ENCODE measurements around the gene UCN.
"Not testable (repeated sequence)": the region's sequence is repeated elsewhere in the genome, so short reads cannot be mapped to it uniquely, and the experiment has no call there.

The UCN gene

DNA sequence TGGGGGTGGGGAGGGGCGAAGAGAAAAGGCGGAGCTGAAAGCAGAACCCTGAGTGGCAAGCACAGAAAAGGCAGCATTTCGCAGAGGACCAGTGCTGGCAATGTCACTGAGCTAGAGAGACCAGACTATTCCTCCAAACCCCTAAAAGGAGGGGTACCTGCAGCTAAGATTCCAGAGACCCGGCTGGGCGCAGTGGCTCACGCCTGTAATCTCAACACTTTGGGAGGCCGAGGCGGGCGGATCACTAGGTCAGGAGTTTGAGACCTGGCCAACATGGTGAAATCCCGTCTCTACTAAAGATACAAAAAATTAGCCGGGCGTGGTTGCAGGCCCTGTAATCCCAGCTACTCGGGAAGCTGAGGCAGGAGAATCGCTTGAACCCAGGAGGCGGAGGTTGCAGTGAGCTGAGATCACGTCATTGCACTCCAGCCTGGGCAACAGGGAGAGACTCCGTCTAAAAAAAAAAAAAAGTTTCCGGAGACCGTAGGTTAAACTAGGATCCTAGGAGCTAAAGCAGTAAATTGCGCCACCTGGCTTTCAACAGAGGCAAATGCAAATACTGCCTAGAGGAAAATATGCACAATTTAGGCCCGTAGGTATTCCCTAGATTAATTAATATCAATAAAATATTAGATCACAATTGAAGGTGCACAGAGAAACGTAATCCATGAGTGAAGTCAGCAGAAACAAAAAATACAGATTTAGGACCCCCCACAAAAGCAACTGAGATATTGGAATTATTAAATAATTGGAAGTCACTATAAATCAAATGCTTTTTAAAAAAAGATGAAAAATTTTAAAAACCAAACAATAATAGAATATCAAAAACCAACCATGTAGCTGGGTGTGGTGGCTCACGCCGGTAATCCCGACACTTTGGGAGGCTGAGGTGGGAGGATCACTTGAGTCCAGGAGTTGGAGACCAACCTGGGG lies 4.9 kb downstream of the UCN start:
- Histone ChIP-seq H3K4me1 (ENCODE audit: control insufficient read depth, insufficient read depth, low read length) (peaks cover 20% of the 10 kb centered on the region), H3K27me3 (ENCODE audit: control insufficient read depth, insufficient read depth, low read length) (peaks cover 42% of the 10 kb centered on the region), H3K9me3 (ENCODE audit: control insufficient read depth, insufficient read depth, low read depth, low read length) (no peaks in the 10 kb centered on the region), H3K9ac (ENCODE audit: low read length) (no peak overlapping the region), H3K27ac (ENCODE audit: low read depth, low read length) (no peak overlapping the region), H3K36me3 (ENCODE audit: control insufficient read depth, insufficient read depth, low read length) (no peaks in the 10 kb centered on the region), H3K4me3 (ENCODE audit: low read depth, low read length) (peak overlapping the region; percentile 29)

DNA sequence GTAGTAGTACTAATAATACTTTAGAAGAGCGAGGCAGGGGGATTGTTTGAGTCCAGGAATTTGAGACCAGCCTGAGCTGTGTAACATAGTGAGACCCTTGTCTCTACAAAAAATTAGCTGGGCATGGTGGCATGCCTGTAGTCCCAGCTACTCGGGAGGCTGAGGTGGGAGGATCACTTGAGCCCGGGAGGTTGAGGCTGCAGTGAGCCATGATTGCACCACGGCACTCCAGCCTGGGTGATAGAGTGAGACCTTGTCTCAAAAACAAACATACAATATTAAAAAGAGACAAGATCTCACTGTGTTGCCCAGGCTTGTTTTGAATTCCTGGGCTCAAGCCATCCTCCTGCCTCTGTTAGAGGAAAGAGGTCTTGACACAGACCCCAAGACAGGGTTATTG lies 7.6 kb downstream of the UCN start:
- H3K4me1 ChIP-seq (ENCODE audit: control insufficient read depth, insufficient read depth, low read length); H3K36me3 ChIP-seq (ENCODE audit: control insufficient read depth, insufficient read depth, low read length); H3K4me3 ChIP-seq (ENCODE audit: low read depth, low read length); H3K27ac ChIP-seq (ENCODE audit: low read depth, low read length); H3K9me3 ChIP-seq (ENCODE audit: control insufficient read depth, insufficient read depth, low read depth, low read length); H3K9ac ChIP-seq (ENCODE audit: low read length): not testable (repeated sequence)
- H3K27me3 ChIP-seq (ENCODE audit: control insufficient read depth, insufficient read depth, low read length), result peaks cover 14% of the 10 kb centered on the region

DNA sequence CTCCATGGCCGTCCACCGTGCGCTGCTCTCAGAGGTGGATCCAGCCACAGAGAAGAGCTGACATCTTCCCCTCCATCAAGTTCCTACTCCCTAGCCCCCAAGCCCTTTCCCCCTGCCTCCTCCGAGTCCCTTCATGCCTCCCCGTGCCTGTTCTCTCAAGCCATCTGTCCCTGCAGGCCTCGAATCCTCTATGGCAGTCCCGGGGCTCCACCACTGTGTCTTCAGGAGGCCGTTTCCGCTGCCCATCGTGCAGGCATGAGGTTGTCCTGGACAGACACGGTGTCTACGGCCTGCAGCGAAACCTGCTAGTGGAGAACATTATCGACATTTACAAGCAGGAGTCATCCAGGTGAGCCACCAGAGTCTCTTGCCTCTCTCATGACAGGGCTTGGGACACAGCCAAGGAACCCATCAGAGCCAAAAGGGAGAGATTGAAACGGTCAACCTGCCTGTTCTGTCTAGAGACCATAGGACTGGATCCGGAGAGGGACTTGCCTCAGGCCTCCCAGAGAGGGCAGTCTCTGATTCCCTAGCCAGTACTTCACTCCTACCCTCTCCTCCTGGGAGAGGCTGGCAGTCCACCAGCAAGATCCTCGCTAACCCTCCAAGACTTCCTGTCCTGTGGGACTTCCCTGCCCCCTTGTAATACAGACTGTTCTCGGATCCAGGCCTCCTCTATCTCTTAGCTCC lies 9.7 kb downstream of the UCN start:
- H3K4me3 ChIP-seq (ENCODE audit: low read depth, low read length), result no peak overlapping the region
- no peak overlapping the region for H3K27ac ChIP-seq (ENCODE audit: low read depth, low read length)
- no peak overlapping the region for H3K9ac ChIP-seq (ENCODE audit: low read length)
- H3K9me3 ChIP-seq (ENCODE audit: control insufficient read depth, insufficient read depth, low read depth, low read length), result no peaks in the 10 kb centered on the region
- no peaks in the 10 kb centered on the region for H3K36me3 ChIP-seq (ENCODE audit: control insufficient read depth, insufficient read depth, low read length)
- H3K4me1 ChIP-seq (ENCODE audit: control insufficient read depth, insufficient read depth, low read length), result peaks cover 7% of the 10 kb centered on the region
- H3K27me3 ChIP-seq (ENCODE audit: control insufficient read depth, insufficient read depth, low read length), result no peaks in the 10 kb centered on the region

DNA sequence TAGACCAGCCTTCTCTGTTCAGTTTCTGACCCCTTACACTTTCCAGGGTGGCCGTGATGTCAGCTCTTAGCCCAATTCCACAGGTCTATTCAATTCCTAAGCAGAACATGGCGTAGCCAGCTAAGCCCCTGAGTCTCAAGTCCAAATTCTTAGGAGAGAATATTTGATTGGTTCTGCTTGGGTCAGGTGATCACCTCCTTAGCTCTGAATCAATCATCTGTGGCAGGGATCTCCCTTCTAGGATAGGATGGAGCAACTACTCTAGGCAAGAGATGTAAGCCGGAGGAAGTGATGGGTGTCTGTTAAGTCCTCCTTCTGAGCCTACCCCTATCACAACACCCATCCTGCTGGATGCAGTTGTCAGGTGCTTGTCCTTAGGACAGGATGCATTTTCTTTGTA lies 11.1 kb downstream of the UCN start:
- no peak overlapping the region for H3K4me3 ChIP-seq (ENCODE audit: low read depth, low read length)
- H3K36me3 ChIP-seq (ENCODE audit: control insufficient read depth, insufficient read depth, low read length), result no peaks in the 10 kb centered on the region
- H3K4me1 ChIP-seq (ENCODE audit: control insufficient read depth, insufficient read depth, low read length), result 0 out of 2 replicates have a peak, but pooled peaks cover 4% of the 10 kb centered on the region
- H3K9me3 ChIP-seq (ENCODE audit: control insufficient read depth, insufficient read depth, low read depth, low read length), result no peaks in the 10 kb centered on the region
- H3K9ac ChIP-seq (ENCODE audit: low read length), result no peak overlapping the region
- no peak overlapping the region for H3K27ac ChIP-seq (ENCODE audit: low read depth, low read length)
- no peaks in the 10 kb centered on the region for H3K27me3 ChIP-seq (ENCODE audit: control insufficient read depth, insufficient read depth, low read length)

DNA sequence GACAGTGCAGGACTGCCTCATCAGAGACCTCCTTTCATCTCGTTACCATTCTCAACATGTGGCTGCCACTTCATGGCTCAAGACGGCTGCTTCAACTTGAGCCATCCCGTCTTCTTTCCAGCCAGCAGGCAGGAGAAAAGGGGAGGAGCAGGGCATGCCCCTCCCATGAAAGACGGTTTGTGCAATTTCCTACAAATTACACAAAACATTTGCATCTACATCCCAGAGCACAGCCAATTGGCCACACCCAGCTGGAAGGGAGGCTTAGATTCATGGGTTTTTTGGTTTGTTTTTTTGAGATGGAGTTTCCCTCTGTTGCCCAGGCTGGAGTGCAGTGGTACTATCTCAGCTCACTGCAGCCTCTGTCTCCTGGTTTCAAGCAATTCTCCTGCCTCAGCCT lies 11.8 kb downstream of the UCN start:
- Histone ChIP-seq H3K9ac (ENCODE audit: low read length) (no peak overlapping the region), H3K36me3 (ENCODE audit: control insufficient read depth, insufficient read depth, low read length) (no peaks in the 10 kb centered on the region), H3K4me3 (ENCODE audit: low read depth, low read length) (no peak overlapping the region), H3K27ac (ENCODE audit: low read depth, low read length) (no peak overlapping the region), H3K4me1 (ENCODE audit: control insufficient read depth, insufficient read depth, low read length) (peaks cover 10% of the 10 kb centered on the region), H3K27me3 (ENCODE audit: control insufficient read depth, insufficient read depth, low read length) (no peaks in the 10 kb centered on the region), H3K9me3 (ENCODE audit: control insufficient read depth, insufficient read depth, low read depth, low read length) (no peaks in the 10 kb centered on the region)

DNA sequence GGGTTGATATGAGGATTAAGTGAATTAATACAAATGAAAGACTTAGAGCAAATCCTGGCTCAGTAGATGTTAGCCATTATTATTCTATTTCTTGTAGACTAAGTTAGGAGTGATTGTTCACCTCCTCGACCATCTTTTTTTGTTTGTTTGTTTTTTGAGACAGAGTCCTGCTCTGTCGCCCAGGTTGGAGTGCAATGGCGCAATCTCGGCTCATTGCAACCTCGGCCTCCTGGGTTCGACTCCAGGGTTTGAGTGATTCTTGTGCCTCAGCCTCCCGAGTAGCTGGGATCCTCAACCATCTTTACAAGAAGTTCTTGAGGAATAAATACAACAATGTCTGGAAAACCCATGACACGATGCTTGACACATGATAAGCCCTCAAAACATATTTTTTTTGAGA lies 13.3 kb downstream of the UCN start:
- Histone ChIP-seq H3K9me3 (ENCODE audit: control insufficient read depth, insufficient read depth, low read depth, low read length) (no peaks in the 10 kb centered on the region), H3K27ac (ENCODE audit: low read depth, low read length) (no peak overlapping the region), H3K36me3 (ENCODE audit: control insufficient read depth, insufficient read depth, low read length) (no peaks in the 10 kb centered on the region), H3K4me1 (ENCODE audit: control insufficient read depth, insufficient read depth, low read length) (peaks cover 12% of the 10 kb centered on the region), H3K4me3 (ENCODE audit: low read depth, low read length) (no peak overlapping the region), H3K9ac (ENCODE audit: low read length) (no peak overlapping the region), H3K27me3 (ENCODE audit: control insufficient read depth, insufficient read depth, low read length) (no peaks in the 10 kb centered on the region)

DNA sequence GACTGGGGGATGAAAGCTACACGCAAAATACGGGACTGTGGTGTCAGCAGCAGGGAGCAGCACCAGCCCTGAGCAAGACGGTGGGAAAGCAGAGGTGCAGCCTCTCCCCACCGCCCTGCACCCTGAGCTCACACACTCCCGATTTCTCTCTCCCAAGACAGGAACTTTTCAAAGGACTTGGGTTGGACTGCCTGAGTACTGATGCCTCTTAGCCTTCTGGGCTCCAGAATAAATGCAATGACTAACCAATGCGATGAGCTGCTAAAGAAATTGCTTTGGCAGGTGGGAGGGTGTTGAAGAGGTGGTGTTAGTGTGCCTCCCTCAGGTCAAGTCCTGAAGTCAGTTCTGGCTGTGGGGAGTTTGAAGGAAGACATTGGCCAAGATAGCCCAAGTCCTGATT lies 16.4 kb downstream of the UCN start:
- H3K9ac ChIP-seq (ENCODE audit: low read length), result no peak overlapping the region

DNA sequence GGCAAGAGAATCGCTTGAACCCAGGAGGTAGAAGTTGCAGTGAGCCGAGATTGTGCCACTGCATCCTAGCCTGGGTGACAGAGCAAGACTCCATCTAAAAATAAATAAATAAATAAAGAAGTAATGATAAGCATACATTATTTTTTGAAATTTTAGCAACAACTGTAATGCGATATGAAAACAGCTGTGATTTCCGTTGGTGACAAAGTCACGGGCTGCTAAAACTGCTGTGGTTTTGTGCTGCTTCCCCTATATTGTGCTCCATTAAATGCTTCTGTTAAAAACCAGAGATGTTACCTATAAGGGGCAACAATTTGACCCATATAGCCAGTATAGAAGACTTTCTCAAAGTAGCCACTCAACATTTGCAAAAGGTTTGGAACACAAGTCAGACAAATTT lies 17.7 kb downstream of the UCN start:
- H3K36me3 ChIP-seq (ENCODE audit: control insufficient read depth, insufficient read depth, low read length), result no peaks in the 10 kb centered on the region
- H3K9ac ChIP-seq (ENCODE audit: low read length), result no peak overlapping the region
- no peaks in the 10 kb centered on the region for H3K27me3 ChIP-seq (ENCODE audit: control insufficient read depth, insufficient read depth, low read length)
- H3K4me3 ChIP-seq (ENCODE audit: low read depth, low read length), result no peak overlapping the region
- no peaks in the 10 kb centered on the region for H3K9me3 ChIP-seq (ENCODE audit: control insufficient read depth, insufficient read depth, low read depth, low read length)
- peaks cover 20% of the 10 kb centered on the region for H3K4me1 ChIP-seq (ENCODE audit: control insufficient read depth, insufficient read depth, low read length)
- H3K27ac ChIP-seq (ENCODE audit: low read depth, low read length), result no peak overlapping the region

More for the DNA sequence above, 16.4 kb downstream of the UCN start:
- Histone ChIP-seq H3K4me3 (ENCODE audit: low read depth, low read length) (0 out of 2 replicates have a peak overlapping the region, but pooled peaks have one; percentile 2), H3K27me3 (ENCODE audit: control insufficient read depth, insufficient read depth, low read length) (no peaks in the 10 kb centered on the region), H3K36me3 (ENCODE audit: control insufficient read depth, insufficient read depth, low read length) (no peaks in the 10 kb centered on the region), H3K27ac (ENCODE audit: low read depth, low read length) (no peak overlapping the region), H3K9me3 (ENCODE audit: control insufficient read depth, insufficient read depth, low read depth, low read length) (no peaks in the 10 kb centered on the region), H3K4me1 (ENCODE audit: control insufficient read depth, insufficient read depth, low read length) (peaks cover 15% of the 10 kb centered on the region)

DNA sequence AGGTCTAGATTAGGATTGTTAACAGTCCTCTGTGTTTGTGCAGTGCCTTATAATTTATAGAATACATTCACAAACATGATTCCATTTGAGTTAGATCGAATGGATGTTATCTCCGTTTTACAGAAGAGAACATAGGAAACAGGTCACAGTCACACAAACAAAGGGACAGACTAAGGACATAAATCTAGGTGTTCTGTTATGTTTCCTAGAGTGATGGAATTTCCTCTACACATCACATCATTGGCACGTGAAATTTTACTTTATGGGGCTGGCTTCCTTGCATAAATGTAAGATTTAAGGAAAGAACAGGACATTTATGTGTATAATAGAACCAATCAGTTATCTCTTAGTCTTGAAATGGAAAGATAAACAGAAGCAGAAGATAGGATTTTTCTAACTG lies 19.6 kb downstream of the UCN start:
- Histone ChIP-seq H3K9ac (ENCODE audit: low read length) (no peak overlapping the region), H3K36me3 (ENCODE audit: control insufficient read depth, insufficient read depth, low read length) (no peaks in the 10 kb centered on the region), H3K27me3 (ENCODE audit: control insufficient read depth, insufficient read depth, low read length) (no peaks in the 10 kb centered on the region), H3K9me3 (ENCODE audit: control insufficient read depth, insufficient read depth, low read depth, low read length) (no peaks in the 10 kb centered on the region), H3K4me3 (ENCODE audit: low read depth, low read length) (no peak overlapping the region), H3K27ac (ENCODE audit: low read depth, low read length) (no peak overlapping the region), H3K4me1 (ENCODE audit: control insufficient read depth, insufficient read depth, low read length) (peaks cover 20% of the 10 kb centered on the region)

DNA sequence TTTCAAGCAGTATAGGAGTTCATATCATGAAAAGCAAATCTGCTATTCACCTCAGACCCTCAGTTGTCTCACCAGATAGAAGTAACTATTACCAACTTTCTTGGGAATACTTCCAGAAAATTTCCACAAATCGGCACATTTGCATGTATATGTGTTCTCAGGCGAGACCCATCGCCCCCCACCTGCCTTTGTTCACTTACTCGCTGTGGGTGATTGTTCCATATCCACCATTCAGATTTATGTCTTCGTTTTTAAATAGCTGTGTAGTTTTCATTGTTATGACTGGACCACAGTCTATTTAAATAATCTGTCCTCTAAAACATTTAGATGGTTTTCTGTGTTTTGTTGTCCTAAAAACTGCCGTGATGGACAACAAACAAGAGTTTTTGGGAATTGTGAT lies 22.8 kb downstream of the UCN start:
- peaks cover 28% of the 10 kb centered on the region for H3K4me1 ChIP-seq (ENCODE audit: control insufficient read depth, insufficient read depth, low read length)
- H3K9ac ChIP-seq (ENCODE audit: low read length), result no peak overlapping the region
- no peaks in the 10 kb centered on the region for H3K36me3 ChIP-seq (ENCODE audit: control insufficient read depth, insufficient read depth, low read length)
- peaks cover 4% of the 10 kb centered on the region; the same call in 1 of the 2 replicates for H3K27me3 ChIP-seq (ENCODE audit: control insufficient read depth, insufficient read depth, low read length)
- H3K4me3 ChIP-seq (ENCODE audit: low read depth, low read length), result no peak overlapping the region
- no peaks in the 10 kb centered on the region for H3K9me3 ChIP-seq (ENCODE audit: control insufficient read depth, insufficient read depth, low read depth, low read length)
- no peak overlapping the region for H3K27ac ChIP-seq (ENCODE audit: low read depth, low read length)

DNA sequence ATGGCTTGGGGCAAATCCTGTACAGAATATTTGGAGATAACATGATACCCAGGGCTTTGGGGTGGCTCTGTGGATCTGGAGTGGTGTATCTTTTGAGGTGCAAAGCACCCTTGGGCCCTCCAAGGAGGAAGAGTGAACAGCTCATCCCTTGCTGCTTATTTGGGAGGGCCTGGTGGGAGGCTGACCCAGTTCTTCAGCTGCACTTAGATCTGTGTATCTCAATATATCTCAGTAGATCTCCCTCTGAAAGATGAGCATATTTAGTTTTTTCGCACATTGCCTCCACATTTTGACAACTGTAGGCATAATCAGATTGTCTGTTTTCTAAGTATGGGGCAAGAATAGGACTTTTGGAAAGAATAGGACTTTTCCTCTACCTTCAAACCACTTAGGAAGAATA lies 23.2 kb downstream of the UCN start:
- Histone ChIP-seq H3K36me3 (ENCODE audit: control insufficient read depth, insufficient read depth, low read length) (no peaks in the 10 kb centered on the region), H3K27ac (ENCODE audit: low read depth, low read length) (no peak overlapping the region), H3K27me3 (ENCODE audit: control insufficient read depth, insufficient read depth, low read length) (peaks cover 4% of the 10 kb centered on the region; the same call in 1 of the 2 replicates), H3K9me3 (ENCODE audit: control insufficient read depth, insufficient read depth, low read depth, low read length) (no peaks in the 10 kb centered on the region), H3K4me3 (ENCODE audit: low read depth, low read length) (no peak overlapping the region), H3K9ac (ENCODE audit: low read length) (no peak overlapping the region), H3K4me1 (ENCODE audit: control insufficient read depth, insufficient read depth, low read length) (peaks cover 28% of the 10 kb centered on the region)

All from HUES6 (cell line).